ENCODE measurements around the gene TRHDE. TPM values are rescaled to one million over a fixed set of nuclear protein-coding genes. Genes with fewer than 3 reads are reported as not detected.

Gene TRHDE
- total RNA-seq, 1 experiment from 2014 or later, result 24.5 TPM

DNA sequence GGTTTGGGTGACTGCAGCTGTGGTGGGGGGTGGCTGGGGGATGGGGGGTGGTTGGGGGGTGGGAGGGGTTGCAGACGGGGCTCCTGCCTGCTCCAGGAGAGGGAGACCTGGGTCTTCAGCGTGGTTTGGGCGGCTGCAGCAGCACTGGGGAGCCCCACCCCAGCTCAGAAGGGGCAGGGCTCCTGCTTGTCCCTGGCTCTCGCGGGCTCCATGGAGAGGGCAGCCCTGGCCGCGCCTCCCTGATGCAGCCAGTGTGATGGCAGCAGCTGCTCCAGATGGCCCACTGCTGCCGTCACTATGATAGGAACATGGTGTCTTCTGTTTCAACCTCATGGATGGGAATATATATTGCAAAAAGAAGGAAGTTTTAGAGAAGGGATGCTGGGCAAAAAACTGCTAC is 22.9 kb downstream of the TRHDE start:
- Histone ChIP-seq H3K36me3 (ENCODE audit: insufficient read depth, low read length, poor library complexity, severe bottlenecking) (no peaks in the 10 kb centered on the region), H3K27ac (ENCODE audit: low read depth, low read length, poor library complexity, severe bottlenecking) (no peak overlapping the region), H3K4me1 (ENCODE audit: insufficient read depth, low read length, poor library complexity, severe bottlenecking) (no peaks in the 10 kb centered on the region), H3K4me3 (ENCODE audit: low read depth, low read length, poor library complexity, severe bottlenecking) (no peak overlapping the region), H3K27me3 (replicated peaks; ENCODE audit: insufficient read depth, low read depth, low read length, poor library complexity) (no peaks in the 10 kb centered on the region), H3K9me3 (ENCODE audit: low read depth, low read length, poor library complexity, severe bottlenecking) (no peaks in the 10 kb centered on the region)
- ChIA-PET POLR2A (ENCODE audit: low non-redundant PET) (no interaction called here), CTCF (no interaction called here)
- TF ChIP-seq EZH2 (IDR thresholded peaks at IDR 0.05; ENCODE audit: borderline replicate concordance, low read depth, low read length, poor library complexity, severe bottlenecking), result no peak
- TF ChIP-seq, protein P1, sequence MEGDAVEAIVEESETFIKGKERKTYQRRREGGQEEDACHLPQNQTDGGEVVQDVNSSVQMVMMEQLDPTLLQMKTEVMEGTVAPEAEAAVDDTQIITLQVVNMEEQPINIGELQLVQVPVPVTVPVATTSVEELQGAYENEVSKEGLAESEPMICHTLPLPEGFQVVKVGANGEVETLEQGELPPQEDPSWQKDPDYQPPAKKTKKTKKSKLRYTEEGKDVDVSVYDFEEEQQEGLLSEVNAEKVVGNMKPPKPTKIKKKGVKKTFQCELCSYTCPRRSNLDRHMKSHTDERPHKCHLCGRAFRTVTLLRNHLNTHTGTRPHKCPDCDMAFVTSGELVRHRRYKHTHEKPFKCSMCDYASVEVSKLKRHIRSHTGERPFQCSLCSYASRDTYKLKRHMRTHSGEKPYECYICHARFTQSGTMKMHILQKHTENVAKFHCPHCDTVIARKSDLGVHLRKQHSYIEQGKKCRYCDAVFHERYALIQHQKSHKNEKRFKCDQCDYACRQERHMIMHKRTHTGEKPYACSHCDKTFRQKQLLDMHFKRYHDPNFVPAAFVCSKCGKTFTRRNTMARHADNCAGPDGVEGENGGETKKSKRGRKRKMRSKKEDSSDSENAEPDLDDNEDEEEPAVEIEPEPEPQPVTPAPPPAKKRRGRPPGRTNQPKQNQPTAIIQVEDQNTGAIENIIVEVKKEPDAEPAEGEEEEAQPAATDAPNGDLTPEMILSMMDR (conservative IDR thresholded peaks at IDR 0.05; ENCODE audit: low read depth, low read length), result no peak
- no TSS peak for BruUV-seq (replicated peaks)
- DNase-seq (ENCODE audit: low spot score), result no peak
- intact Hi-C loops (cut with micrococcal nuclease; ENCODE audit: unreplicated experiment), result no loop called here

DNA sequence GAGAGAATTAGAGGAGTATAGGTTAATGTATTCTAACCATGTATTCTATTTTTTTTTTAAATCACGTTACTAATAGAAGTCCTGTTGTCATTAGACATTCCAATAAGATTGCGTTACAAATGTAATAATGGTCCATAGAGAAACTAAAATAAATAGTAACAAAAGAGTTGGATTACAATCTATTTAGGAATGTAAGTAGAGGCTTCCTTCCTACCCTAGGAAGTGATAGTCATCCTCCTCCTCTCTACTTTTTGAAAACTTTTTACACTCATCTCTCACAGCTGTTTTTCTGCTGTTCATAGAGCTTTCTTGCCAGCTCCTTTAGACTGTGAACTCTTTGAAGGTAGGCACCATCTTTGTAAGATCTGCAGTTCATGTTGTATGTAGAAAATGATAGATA is 23.6 kb downstream of the TRHDE start:
- H3K27me3 ChIP-seq (replicated peaks; ENCODE audit: insufficient read depth, low read depth, low read length, poor library complexity), result no peaks in the 10 kb centered on the region
- ChIA-PET CTCF (no interaction called here), POLR2A (ENCODE audit: low non-redundant PET) (no interaction called here)
- H3K9me3 ChIP-seq (ENCODE audit: low read depth, low read length, poor library complexity, severe bottlenecking), result no peaks in the 10 kb centered on the region
- H3K36me3 ChIP-seq (ENCODE audit: insufficient read depth, low read length, poor library complexity, severe bottlenecking), result no peaks in the 10 kb centered on the region
- no peaks in the 10 kb centered on the region for H3K4me1 ChIP-seq (ENCODE audit: insufficient read depth, low read length, poor library complexity, severe bottlenecking)
- H3K27ac ChIP-seq (ENCODE audit: low read depth, low read length, poor library complexity, severe bottlenecking), result no peak overlapping the region
- no peak for DNase-seq (ENCODE audit: low spot score)
- no peak overlapping the region for H3K4me3 ChIP-seq (ENCODE audit: low read depth, low read length, poor library complexity, severe bottlenecking)
- no peak for TF ChIP-seq EZH2 (IDR thresholded peaks at IDR 0.05; ENCODE audit: borderline replicate concordance, low read depth, low read length, poor library complexity, severe bottlenecking)
- TF ChIP-seq, protein P1 (conservative IDR thresholded peaks at IDR 0.05; ENCODE audit: low read depth, low read length), result no peak
- BruUV-seq (replicated peaks), result no TSS peak
- intact Hi-C loops (cut with micrococcal nuclease; ENCODE audit: unreplicated experiment), result no loop called here

DNA sequence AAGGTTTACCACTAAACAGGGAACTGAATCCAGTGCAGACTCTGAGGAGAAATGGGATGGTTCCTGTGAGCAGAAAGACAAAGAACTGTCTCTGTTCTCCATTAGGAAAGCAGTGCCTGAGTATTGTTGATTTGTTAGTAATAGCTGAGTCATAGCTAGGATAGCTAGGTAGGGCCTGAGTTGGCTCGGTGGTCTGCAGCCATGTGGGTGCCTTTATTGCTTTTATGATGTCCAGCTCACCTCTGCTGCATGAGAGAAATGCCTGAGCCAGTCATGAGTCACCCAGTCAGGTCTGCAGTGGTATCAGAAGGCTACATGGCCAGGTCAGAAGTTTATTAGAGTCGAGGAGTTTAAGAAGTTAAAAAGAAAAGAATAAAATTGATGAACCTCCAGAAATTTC is 24.2 kb downstream of the TRHDE start:
- BruUV-seq (replicated peaks), result no TSS peak
- POLR2A ChIA-PET (ENCODE audit: low non-redundant PET), result no interaction called here
- intact Hi-C loops (cut with micrococcal nuclease; ENCODE audit: unreplicated experiment), result no loop called here

More for the DNA sequence above, 24.2 kb downstream of the TRHDE start:
- TF ChIP-seq, protein P1 (conservative IDR thresholded peaks at IDR 0.05; ENCODE audit: low read depth, low read length), result no peak
- no peak for TF ChIP-seq EZH2 (IDR thresholded peaks at IDR 0.05; ENCODE audit: borderline replicate concordance, low read depth, low read length, poor library complexity, severe bottlenecking)
- H3K27ac ChIP-seq (ENCODE audit: low read depth, low read length, poor library complexity, severe bottlenecking), result no peak overlapping the region
- H3K4me3 ChIP-seq (ENCODE audit: low read depth, low read length, poor library complexity, severe bottlenecking), result no peak overlapping the region
- H3K4me1 ChIP-seq (ENCODE audit: insufficient read depth, low read length, poor library complexity, severe bottlenecking), result no peaks in the 10 kb centered on the region
- H3K36me3 ChIP-seq (ENCODE audit: insufficient read depth, low read length, poor library complexity, severe bottlenecking), result no peaks in the 10 kb centered on the region
- CTCF ChIA-PET, result no interaction called here
- no peak for DNase-seq (ENCODE audit: low spot score)
- H3K27me3 ChIP-seq (replicated peaks; ENCODE audit: insufficient read depth, low read depth, low read length, poor library complexity), result no peaks in the 10 kb centered on the region
- H3K9me3 ChIP-seq (ENCODE audit: low read depth, low read length, poor library complexity, severe bottlenecking), result no peaks in the 10 kb centered on the region
